HepG2 (cell line): Measurements from ENCODE around the gene SREBF1. TPM values are rescaled to one million over a fixed set of nuclear protein-coding genes. Genes with fewer than 3 reads are reported as not detected.
A peak's percentile ranks its signal among the peaks of the same experiment; 100 is the strongest.

Experiments used
- ARNTL ChIP-seq: sonication (generic); formaldehyde crosslinking; IDR thresholded peaks from 2 replicates; pipeline ENCODE4 v1.4.0; 2020; ENCODE audit warnings: mild to moderate bottlenecking, missing genetic modification reagents
- CEBPG ChIP-seq: IDR thresholded peaks from 2 replicates; pipeline ENCODE4 v1.6.1; 2016
- ELF4 ChIP-seq: sonication (generic); formaldehyde crosslinking; IDR thresholded peaks from 2 replicates; pipeline ENCODE4 v1.5.0; 2020; ENCODE audit warnings: missing genetic modification reagents, mild to moderate bottlenecking, moderate library complexity, borderline replicate concordance
- HIVEP1 ChIP-seq: sonication (generic); formaldehyde crosslinking; IDR thresholded peaks from 2 replicates; pipeline ENCODE4 v1.4.0; 2020; ENCODE audit warnings: mild to moderate bottlenecking, missing genetic modification reagents
- KAT2B ChIP-seq: fragments of 150-350 bp; IDR thresholded peaks from 2 replicates; pipeline ENCODE4 v1.6.1; 2014; ENCODE audit warnings: low read depth, low read length, borderline replicate concordance
- MTA1 ChIP-seq: sonication (generic); formaldehyde crosslinking; IDR thresholded peaks from 2 replicates; pipeline ENCODE4 v1.4.0; 2020; ENCODE audit warnings: missing genetic modification reagents, mild to moderate bottlenecking, borderline replicate concordance
- NR2F6 ChIP-seq, 2 experiments: IDR thresholded peaks; 2 replicates each; pipeline ENCODE4 v1.6.1; 2016; ENCODE audit warnings: antibody characterized with exemption in 1 of 2, mild to moderate bottlenecking in 1 of 2
- ZNF20 ChIP-seq: sonication (generic); formaldehyde crosslinking; IDR thresholded peaks from 2 replicates; pipeline ENCODE4 v1.4.0; 2020; ENCODE audit warnings: mild to moderate bottlenecking, moderate library complexity, missing genetic modification reagents
- ZNF484 ChIP-seq: sonication (generic); formaldehyde crosslinking; IDR thresholded peaks from 2 replicates; pipeline ENCODE4 v1.5.1; 2020; ENCODE audit warnings: mild to moderate bottlenecking, low read depth, missing genetic modification reagents, borderline replicate concordance
- ZNF556 ChIP-seq: sonication (generic); formaldehyde crosslinking; IDR thresholded peaks from 2 replicates; pipeline ENCODE4 v1.4.0; 2020; ENCODE audit warnings: mild to moderate bottlenecking, missing genetic modification reagents, borderline replicate concordance
- polyA plus RNA-seq, 8 experiments: library from polyadenylated mRNA; depleted of rRNA in 3 of 8; stranded (reverse) in 7 of 8; unstranded in 1 of 8; fragments of >200 nt; fragmentation: Illumina TruSeq in 4 of 8; extraction: Trizol in 4 of 8; gene quantifications; 2 replicates each; pipeline versions ENCODE4 v1.2.1 to v1.2.3, GENCODE V29; 2011 to 2016; ENCODE audit warnings: low read depth in 4 of 8, missing spikeins in 1 of 8, mixed read lengths in 1 of 8; ENCODE audit not compliant: insufficient read depth in 1 of 8
- total RNA-seq, 5 experiments: library from RNA; depleted of rRNA; stranded (reverse); fragments of >200 nt; fragmentation: Illumina TruSeq; extraction: Trizol; gene quantifications; 2 replicates each; pipeline ENCODE4 v1.2.3, GENCODE V29; 2016; ENCODE audit warnings: low read depth in 1 of 5
- TF ChIP-seq, protein P1 (sequence below): sonication (generic); formaldehyde crosslinking; IDR thresholded peaks from 2 replicates; pipeline ENCODE4 v1.8.0; 2023; ENCODE audit warnings: mild to moderate bottlenecking, missing genetic modification reagents
- TF ChIP-seq, protein P2 (sequence below): sonication (generic); formaldehyde crosslinking; IDR thresholded peaks from 2 replicates; pipeline ENCODE4 v1.4.0; 2020; ENCODE audit warnings: mild to moderate bottlenecking, missing genetic modification reagents
- TF ChIP-seq, protein P3 (sequence below): sonication (generic); formaldehyde crosslinking; IDR thresholded peaks from 2 replicates; pipeline ENCODE4 v1.5.0; 2020; ENCODE audit warnings: missing genetic modification reagents
- TF ChIP-seq, protein P4 (sequence below): sonication (generic); formaldehyde crosslinking; IDR thresholded peaks from 2 replicates; pipeline ENCODE4 v1.5.0; 2020; ENCODE audit warnings: mild to moderate bottlenecking, missing genetic modification reagents, moderate library complexity
- TF ChIP-seq, protein P5 (sequence below): sonication (generic); formaldehyde crosslinking; IDR thresholded peaks from 2 replicates; pipeline ENCODE4 v1.4.0; 2020; ENCODE audit warnings: missing genetic modification reagents, borderline replicate concordance
- TF ChIP-seq, protein P6 (sequence below): fragments of 450-650 bp; IDR thresholded peaks from 2 replicates; pipeline ENCODE4 v1.6.1; 2017; ENCODE audit warnings: mild to moderate bottlenecking

Gene SREBF1
- total and polyA plus RNA-seq, 2 of the 13 experiments (the other 11 are each of a cell fraction or from before 2014, with no cell fraction given): 34.3 to 38.0 TPM

DNA sequence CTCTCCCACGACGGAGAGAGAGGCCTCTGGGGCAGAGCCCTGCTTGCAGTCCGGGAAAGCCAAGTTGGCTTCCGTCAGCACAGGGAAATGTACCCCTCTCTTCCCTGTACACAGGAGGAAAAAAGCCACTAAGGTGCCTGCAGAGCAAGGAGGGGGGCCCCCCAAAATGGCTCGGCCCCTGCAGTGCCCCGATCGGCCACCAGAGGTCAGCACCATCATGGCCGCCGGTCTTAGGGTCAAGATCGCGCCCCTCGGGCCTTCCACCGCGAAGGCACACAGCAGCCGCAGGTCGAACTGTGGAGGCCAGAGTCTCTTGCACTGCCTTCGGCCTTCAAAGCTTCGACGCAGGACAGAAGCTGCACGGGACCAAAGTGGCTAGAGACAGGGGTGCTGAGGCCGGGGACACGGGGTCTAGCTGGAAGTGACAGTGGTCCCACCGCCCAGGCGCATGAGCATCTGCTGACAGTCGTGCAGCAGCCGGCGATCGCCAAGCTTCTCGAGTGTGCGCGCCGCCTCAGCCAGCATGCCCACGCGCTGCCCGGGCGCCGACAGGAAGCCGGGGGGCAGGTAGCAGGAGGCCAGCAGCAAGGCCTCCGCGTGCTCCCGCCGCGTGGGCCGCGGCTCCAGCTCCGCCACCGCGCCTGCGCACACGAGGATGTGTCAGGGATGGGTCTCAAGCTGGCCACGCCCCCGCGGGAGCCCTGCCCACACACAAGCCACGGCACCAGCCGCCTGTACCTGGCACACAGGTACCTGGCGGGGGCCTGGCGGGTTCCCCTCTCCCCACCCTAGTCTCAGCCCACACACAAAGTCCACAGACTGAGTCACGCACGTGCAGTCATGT is 24.4 kb downstream of the SREBF1 start (continued):
- TF ChIP-seq, protein P1, sequence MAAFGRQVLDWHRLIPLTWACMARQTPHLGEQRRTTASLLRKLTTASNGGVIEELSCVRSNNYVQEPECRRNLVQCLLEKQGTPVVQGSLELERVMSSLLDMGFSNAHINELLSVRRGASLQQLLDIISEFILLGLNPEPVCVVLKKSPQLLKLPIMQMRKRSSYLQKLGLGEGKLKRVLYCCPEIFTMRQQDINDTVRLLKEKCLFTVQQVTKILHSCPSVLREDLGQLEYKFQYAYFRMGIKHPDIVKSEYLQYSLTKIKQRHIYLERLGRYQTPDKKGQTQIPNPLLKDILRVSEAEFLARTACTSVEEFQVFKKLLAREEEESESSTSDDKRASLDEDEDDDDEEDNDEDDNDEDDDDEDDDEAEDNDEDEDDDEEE: no peak
- peak; percentile 42; the same call in 1 of the 2 replicates for TF ChIP-seq CEBPG (CRISPR knock-in tag)
- peak; percentile 17; the same call in 1 of the 2 replicates for TF ChIP-seq ARNTL
- TF ChIP-seq ZNF556: 0 out of 2 replicates have a peak, but pooled peaks have one; percentile 37
- no peak for TF ChIP-seq HIVEP1 (CRISPR knock-in tag)
- no peak for TF ChIP-seq KAT2B
- TF ChIP-seq, protein P2, sequence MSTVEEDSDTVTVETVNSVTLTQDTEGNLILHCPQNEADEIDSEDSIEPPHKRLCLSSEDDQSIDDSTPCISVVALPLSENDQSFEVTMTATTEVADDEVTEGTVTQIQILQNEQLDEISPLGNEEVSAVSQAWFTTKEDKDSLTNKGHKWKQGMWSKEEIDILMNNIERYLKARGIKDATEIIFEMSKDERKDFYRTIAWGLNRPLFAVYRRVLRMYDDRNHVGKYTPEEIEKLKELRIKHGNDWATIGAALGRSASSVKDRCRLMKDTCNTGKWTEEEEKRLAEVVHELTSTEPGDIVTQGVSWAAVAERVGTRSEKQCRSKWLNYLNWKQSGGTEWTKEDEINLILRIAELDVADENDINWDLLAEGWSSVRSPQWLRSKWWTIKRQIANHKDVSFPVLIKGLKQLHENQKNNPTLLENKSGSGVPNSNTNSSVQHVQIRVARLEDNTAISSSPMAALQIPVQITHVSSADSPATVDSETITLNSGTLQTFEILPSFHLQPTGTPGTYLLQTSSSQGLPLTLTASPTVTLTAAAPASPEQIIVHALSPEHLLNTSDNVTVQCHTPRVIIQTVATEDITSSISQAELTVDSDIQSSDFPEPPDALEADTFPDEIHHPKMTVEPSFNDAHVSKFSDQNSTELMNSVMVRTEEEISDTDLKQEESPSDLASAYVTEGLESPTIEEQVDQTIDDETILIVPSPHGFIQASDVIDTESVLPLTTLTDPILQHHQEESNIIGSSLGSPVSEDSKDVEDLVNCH (CRISPR knock-in tag): no peak
- TF ChIP-seq, protein P3, sequence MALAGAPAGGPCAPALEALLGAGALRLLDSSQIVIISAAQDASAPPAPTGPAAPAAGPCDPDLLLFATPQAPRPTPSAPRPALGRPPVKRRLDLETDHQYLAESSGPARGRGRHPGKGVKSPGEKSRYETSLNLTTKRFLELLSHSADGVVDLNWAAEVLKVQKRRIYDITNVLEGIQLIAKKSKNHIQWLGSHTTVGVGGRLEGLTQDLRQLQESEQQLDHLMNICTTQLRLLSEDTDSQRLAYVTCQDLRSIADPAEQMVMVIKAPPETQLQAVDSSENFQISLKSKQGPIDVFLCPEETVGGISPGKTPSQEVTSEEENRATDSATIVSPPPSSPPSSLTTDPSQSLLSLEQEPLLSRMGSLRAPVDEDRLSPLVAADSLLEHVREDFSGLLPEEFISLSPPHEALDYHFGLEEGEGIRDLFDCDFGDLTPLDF (CRISPR knock-in tag): no peak; the same call in 1 of the 2 replicates
- peak; percentile 85 for TF ChIP-seq NR2F6 (IDR thresholded peaks at IDR 0.05)
- peak; percentile 93 for TF ChIP-seq NR2F6 (CRISPR knock-in tag; IDR thresholded peaks at IDR 0.05)
- TF ChIP-seq, protein P4, sequence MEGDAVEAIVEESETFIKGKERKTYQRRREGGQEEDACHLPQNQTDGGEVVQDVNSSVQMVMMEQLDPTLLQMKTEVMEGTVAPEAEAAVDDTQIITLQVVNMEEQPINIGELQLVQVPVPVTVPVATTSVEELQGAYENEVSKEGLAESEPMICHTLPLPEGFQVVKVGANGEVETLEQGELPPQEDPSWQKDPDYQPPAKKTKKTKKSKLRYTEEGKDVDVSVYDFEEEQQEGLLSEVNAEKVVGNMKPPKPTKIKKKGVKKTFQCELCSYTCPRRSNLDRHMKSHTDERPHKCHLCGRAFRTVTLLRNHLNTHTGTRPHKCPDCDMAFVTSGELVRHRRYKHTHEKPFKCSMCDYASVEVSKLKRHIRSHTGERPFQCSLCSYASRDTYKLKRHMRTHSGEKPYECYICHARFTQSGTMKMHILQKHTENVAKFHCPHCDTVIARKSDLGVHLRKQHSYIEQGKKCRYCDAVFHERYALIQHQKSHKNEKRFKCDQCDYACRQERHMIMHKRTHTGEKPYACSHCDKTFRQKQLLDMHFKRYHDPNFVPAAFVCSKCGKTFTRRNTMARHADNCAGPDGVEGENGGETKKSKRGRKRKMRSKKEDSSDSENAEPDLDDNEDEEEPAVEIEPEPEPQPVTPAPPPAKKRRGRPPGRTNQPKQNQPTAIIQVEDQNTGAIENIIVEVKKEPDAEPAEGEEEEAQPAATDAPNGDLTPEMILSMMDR (CRISPR knock-in tag): peak; percentile 98
- TF ChIP-seq MTA1 (CRISPR knock-in tag): 0 out of 2 replicates have a peak, but pooled peaks have one; percentile 42
- TF ChIP-seq ZNF20 (CRISPR knock-in tag): no peak
- TF ChIP-seq, protein P5, sequence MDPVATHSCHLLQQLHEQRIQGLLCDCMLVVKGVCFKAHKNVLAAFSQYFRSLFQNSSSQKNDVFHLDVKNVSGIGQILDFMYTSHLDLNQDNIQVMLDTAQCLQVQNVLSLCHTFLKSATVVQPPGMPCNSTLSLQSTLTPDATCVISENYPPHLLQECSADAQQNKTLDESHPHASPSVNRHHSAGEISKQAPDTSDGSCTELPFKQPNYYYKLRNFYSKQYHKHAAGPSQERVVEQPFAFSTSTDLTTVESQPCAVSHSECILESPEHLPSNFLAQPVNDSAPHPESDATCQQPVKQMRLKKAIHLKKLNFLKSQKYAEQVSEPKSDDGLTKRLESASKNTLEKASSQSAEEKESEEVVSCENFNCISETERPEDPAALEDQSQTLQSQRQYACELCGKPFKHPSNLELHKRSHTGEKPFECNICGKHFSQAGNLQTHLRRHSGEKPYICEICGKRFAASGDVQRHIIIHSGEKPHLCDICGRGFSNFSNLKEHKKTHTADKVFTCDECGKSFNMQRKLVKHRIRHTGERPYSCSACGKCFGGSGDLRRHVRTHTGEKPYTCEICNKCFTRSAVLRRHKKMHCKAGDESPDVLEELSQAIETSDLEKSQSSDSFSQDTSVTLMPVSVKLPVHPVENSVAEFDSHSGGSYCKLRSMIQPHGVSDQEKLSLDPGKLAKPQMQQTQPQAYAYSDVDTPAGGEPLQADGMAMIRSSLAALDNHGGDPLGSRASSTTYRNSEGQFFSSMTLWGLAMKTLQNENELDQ: no peak
- no peak for TF ChIP-seq ZNF484 (CRISPR knock-in tag)
- TF ChIP-seq ELF4 (CRISPR knock-in tag): no peak
- TF ChIP-seq, protein P6, sequence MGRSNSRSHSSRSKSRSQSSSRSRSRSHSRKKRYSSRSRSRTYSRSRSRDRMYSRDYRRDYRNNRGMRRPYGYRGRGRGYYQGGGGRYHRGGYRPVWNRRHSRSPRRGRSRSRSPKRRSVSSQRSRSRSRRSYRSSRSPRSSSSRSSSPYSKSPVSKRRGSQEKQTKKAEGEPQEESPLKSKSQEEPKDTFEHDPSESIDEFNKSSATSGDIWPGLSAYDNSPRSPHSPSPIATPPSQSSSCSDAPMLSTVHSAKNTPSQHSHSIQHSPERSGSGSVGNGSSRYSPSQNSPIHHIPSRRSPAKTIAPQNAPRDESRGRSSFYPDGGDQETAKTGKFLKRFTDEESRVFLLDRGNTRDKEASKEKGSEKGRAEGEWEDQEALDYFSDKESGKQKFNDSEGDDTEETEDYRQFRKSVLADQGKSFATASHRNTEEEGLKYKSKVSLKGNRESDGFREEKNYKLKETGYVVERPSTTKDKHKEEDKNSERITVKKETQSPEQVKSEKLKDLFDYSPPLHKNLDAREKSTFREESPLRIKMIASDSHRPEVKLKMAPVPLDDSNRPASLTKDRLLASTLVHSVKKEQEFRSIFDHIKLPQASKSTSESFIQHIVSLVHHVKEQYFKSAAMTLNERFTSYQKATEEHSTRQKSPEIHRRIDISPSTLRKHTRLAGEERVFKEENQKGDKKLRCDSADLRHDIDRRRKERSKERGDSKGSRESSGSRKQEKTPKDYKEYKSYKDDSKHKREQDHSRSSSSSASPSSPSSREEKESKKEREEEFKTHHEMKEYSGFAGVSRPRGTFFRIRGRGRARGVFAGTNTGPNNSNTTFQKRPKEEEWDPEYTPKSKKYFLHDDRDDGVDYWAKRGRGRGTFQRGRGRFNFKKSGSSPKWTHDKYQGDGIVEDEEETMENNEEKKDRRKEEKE: no peak
